GM18858 (cell line): ENCODE measurements around the gene AEN.

Source experiments
- ATAC-seq: cut with Tn5 transposase; IDR thresholded peaks from one replicate; pipeline ENCODE4 v1.9.1; 2021; ENCODE audit not compliant: unreplicated experiment

AEN gene

DNA sequence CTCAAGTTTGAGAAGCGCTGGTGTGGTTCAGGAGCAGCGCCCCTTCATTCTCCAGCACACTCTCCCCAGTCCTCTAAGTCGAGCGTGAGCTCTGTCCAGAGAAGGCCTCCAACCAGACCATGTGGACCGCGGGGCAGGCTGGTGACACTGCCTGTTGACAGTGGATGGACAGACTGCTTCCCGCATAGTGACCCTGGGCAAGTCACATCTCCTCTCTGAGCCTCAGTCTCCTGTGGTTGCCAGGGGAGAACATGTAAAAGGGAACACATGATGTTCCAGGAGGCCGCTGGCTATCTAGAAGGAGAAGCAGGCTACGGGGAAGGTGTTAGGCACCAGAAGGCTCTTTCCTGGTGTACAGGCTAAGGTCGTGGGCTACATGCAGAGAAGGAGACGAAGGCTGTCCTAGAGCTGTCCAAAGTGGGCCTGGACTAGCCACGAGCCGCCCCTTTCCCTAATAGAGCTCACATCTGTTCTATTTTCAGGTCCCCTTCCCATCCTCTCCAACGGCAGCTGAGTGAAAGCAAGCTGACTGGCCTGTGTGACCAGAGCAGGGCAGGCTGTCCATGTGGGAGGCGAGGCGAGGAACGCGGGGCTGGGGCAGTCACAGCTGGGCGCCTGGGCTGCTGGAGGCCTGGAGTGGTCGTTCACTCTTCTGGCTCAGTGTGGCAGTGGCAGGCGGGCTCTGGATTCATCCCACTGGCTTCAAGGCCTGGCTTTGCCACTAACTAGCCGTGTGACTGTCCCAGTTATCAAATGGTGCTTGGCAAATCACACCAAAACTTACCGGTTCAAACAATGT, 28.8 kb downstream of the AEN start:
- no peak for ATAC-seq

DNA sequence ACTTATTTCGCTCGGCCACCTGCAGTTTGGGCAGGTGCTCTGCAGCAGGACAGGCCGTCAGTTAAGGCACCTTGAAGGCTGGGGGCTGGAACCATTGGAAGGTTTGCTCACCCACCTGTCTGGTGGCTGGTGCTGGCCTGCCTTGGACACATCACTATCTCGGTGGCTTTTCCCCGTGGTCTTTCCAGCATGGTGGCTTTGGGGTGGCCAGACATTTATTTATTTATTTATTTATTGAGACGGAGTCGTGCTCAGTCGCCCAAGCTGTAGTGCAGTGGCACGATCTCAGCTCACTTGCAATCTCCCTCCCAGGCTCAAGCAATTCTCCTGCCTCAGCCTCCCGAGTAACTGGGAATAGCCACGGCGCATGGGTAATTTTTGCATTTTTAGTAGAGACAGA, 29.4 kb downstream of the AEN start:
- no peak for ATAC-seq

DNA sequence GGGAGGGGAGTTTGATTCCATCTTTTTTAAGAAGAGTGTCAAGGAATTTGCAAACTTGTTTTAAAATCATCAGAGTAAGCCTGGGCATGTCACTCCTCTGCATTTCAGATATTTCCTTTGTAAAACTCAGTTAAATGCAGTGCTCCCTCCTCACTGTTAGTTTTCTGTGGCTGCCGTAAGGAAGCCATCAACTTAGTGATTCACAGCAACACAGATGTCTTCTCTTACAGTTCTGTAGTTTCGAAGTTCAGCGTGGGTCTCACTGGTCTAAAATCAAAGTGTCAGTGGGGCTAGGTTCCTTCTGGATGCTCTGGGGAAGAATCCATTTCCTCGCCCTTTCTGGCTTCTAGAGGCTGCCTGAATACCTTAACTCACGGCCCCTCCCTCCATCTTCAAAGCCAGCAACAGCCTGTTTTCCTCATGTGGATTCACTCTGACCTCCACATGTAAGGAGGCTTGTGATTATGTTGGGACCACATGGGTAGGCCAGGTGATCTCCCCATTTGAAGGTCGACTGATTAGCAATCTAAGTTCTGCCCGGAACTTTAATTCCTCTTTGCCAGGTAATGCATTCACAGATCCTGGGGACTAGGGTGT, 30.1 kb downstream of the AEN start:
- ATAC-seq, result no peak

DNA sequence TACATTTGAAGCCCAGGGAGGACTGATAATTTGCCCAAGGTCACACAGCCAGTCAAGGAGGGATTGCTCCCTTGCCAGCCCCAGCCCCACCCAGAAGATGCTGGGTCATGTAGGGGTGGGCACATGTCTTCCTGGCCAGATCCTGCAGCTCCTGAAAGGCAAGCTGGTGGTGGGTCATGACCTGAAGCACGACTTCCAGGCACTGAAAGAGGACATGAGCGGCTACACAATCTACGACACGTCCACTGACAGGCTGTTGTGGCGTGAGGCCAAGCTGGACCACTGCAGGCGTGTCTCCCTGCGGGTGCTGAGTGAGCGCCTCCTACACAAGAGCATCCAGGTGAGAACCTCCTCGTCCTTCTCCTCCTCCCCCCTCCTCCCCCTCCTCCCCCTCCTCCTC, 30.8 kb downstream of the AEN start:
- ATAC-seq, result no peak

DNA sequence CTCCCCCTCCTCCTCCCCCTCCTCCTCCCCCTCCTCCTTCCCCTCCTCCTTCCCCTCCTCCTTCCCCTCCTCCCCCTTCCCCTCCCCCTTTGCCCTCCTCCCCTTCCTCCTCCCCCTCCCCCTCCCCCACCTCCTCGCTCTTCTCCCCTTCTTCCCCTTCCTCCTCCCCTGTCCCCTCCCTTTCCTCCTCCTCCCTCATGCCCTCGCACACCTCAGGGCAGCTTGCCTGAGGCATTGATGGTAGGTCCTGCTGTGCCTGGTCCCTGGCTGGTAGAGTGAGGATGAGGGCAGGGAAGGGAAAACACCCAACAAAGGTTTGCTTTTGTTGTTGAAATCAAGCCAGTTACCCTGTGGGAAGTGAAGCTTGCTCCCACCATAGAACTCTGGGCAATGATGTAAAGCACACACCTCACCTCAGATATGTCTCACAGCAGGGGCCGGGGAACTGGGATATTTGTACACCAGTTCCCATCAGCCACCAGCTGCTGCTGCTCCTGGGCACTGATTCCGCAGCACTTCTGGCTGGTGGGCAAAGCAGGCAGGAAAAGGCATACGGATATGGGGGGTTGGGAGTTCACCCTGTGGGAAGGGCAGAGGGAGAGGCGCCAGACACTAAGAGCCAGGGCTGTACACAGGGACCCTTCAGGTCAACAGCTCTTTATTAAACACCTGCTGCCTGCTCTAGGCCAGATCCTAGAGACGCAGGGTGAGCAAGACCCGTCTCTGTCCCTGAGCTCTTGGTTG, 31.5 kb downstream of the AEN start:
- ATAC-seq, result no peak

DNA sequence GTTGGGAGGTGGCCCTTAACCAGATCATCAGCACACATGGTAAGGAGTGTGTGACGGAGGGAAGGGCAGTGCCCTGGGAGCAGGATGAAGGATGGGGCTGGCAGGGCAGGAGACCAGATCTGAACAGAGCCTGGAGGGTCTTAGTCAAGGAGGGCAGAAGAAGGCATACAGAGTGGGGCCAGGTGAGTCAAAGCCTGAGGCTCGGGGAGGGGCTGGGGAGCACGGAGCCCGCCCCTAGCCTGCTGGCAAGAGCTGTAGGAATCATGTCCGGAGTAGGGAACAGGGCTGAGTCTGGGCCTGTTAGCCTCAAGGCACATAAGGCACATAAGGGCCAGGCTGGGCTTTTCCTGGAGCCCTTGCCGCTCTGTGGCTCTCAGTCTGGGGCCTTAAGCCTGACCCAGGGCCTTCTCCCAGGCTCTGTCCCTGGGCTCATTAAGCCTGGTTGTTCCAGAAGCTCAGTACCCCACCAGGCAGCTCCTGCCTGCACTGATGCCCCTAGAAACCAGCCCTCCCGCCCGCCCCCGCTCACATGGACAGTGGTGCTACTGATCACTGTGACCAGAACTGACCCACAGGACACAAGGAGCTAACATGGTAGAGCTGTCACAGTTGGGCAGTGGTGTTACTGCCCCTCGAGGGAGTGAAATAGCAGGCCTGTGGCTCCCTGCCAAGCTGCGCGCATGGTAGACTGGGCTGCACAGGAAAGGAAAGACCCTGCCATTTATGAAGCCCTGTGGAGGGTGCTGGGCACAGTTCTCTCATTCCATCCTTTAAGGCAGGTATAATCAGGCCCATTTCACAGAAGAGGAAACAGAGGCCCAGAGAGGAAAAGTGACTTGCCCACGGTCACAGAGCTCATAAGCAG, 32.3 kb downstream of the AEN start:
- no peak for ATAC-seq

DNA sequence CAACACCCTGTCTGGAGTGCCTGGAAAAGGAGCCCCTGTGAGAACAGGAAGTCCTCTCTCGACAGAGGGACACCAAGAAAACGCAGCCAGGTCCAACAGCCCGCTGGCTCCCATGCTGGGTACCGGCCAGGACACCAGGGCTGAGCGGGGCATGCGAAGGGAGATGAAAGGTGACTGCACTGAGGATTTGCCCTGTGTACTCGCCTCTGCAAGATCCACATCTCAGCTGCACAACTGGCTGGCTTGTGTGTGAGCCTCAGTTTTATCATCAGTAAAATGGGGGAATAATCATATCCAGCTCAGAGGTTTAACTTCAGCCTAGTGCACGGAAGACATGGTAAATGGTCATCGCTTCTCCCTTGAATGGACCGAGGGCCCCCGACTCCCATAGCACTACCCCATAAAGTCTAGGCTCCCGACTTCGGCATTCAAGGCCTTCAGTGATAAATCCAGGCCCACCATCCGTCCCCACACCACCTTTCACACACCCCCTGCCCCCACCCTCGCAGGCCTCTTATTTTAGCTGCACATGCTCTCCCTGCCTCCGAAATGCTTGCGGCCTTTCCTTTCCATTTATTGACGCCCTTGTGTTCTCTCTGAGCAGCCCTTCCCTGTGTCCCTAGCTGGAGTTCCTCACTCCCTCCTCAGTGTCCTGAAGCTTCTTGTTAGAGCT, 33.4 kb downstream of the AEN start:
- no peak for ATAC-seq

DNA sequence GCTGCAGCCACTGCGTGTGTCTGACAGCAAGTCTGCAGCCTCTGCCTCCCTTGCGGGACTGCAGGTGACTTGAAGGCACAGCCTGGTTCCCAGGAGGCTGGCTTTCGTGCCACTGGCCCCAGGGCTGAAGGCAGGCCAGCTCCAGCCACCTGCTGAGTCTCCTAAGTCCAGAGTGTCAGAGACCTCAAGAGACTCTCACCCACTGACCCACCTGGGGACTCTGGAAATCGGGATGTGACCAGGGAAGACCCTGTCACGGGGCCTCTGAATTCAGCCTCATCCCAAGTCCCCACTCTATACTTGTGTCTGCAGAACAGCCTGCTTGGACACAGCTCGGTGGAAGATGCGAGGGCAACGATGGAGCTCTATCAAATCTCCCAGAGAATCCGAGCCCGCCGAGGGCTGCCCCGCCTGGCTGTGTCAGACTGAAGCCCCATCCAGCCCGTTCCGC, 34.0 kb downstream of the AEN start:
- ATAC-seq, result no peak

DNA sequence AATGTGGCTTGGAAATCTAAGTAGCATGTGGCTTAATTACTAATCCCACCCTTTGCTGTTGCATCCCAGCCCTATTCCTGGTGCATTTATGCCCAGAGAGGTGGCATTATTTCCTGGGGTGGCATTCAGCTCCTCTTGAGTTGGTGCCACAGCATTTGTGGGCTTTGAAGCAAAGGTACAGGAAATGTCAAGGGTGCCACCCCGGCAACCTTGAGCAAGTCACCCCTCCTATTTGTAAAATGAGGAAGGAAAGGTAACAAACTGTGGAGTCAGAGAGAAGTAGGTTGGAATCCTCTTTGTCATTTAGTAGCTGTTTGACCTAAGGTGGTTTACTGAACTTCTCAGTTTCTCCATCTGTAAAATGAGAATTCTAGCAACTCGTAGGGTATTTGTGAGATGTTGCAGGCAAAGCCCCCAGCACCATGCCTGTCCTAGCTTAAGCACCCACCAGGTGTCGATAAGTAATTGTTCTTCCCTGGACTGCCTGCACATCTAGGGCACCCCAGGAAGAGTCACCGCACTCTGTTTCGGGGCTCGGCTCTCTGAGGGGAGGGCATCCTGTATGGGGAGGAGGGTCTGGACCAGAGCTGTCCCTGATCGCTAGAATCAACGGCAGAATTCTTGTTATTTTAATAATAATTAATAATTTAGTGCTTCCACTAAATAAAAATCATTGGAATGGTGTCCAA, 34.8 kb downstream of the AEN start:
- no peak for ATAC-seq

DNA sequence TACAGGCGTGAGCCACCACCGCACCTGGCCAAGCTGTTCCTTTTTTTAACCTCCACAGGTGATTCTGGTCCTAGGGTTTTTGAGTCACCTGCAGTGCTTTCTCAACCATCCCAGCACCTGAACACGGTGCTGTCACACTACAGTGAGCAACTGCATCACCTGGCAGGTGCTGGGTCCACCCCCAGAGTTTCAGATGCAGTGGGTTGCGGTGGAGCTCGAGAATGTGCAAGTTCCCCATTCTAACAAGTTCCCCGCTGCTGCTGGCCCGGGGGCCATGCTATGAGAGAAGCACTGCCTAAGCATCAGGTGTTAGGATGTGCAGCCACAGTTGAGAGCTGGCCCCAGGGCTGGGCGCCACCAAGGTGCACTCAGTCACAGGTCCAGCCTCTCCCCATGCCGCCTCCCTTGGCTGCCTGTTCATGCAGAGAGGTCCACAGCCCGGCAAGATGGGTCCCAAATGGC, 35.7 kb downstream of the AEN start:
- peak; percentile 86 for ATAC-seq

DNA sequence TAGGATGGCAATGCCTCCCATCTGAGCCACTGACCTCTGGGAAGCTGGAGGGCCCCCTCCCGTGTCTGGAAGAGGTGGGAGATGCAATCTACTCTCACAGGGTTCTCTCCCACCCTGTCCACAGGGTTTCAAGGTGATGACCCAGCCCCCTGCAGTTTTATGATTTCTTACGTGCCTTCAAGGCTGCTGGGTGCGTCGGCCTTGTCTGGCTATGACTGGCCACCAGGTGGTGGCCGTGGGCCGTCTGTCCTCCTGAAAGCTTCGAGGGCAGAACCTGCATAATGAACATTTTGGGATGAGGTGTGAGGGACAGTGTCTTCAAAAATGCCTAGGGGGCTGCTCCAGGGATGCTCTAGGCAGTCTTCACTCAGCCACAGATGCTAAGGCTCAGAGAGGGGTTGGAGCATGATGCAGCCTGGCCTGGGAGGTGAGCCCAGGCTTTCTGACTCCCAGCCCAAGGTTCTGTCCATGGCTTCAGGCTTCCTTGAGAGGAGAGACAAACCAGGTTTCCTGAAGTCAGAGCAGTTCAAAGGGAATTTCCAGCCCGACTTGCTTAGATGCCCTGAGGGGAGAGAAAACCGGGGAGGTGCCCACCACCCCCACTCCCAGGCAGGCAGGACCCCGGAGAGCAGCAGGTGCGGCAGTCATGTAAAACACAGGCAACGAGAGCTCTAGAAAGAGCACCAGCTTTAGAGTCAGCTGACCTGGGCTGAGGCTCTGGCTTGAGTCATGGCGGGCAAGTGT, 36.4 kb downstream of the AEN start:
- no peak for ATAC-seq

DNA sequence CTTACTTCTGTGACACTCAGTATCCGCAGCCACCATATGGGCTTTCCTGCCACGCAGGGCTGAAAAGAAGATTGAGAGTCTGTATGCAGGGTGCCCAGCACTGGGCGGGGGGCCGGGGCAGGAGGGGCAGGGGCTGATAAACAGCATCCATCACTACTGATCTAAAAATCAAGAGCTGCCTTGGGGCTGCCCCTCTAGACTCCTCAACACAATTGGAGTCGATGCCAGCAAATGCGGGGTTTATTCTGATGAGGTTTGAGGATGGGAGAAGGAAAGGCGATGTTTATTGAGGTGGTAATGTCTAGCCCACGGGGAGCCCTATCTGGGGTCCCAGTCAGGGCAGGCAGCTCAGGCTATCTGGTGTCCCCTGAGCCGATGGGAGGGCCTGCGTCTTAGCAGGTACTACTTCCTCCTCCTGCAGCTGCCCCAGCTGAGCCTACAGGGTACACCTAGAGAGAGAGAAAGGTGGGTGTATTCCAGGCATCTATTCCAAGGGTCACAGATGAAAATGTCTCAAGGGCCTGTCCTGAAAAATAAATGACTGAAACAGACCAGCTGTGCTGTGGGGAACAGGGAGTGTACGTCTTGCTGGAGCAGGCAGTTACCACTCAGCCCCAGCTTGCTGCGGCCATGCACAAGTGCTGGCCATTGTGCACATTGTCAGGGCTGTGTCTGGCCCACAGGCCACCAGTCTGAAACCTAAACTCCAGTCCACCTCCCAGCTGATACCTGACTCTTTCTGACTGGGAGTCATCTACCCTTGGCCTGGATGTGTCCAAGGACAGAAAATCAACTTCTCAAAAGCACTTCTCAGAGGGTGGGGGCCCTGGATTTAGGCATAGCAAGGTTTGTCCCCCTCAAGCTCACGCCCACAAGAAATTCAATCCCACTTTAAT, 37.2 kb downstream of the AEN start:
- no peak for ATAC-seq

DNA sequence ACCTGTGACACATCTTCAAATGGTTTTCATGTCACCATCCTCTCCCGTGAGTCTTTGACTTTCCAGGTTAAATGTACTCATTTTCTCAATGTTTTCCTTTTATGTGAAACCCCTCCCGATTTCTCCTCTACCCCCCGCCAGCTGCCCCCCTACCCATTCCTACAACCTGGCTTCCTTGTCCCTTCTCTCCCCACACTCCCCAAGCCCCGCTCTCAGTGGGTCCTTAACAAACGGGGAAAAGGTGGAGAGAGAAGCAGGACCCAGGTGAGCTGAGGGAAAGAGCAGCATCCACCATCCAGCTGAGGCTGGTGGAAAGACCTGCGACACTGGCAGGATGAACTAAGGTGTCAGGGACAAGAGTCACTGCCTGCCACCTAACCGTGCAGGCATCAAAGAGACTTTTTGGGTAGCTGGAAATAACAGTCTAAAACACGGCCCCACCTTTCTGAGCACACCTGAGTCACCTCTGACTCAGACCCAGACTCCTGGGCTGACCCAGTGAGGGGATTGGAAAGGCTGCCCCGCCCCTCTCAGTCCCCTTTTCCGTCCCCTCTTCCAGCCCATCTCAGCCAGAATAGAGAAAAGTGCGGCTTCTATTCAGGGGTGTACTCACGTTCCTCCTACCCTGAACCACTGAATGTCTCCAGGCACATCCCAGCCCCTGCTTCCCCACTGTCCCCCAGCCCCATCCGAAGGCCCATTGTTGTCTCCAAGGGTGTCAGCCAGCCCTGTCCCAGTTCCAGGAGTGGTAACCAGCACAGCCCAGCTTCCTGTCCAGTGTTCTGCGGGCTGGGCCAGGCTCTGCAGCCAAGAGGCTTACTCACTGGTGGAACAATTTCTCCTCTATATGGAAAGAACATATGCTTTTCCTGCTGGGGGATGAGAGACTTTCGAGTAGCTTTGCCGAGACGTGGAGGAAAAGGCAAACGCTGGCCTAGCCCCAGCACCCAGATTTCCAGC, 38.1 kb downstream of the AEN start:
- ATAC-seq, result no peak

DNA sequence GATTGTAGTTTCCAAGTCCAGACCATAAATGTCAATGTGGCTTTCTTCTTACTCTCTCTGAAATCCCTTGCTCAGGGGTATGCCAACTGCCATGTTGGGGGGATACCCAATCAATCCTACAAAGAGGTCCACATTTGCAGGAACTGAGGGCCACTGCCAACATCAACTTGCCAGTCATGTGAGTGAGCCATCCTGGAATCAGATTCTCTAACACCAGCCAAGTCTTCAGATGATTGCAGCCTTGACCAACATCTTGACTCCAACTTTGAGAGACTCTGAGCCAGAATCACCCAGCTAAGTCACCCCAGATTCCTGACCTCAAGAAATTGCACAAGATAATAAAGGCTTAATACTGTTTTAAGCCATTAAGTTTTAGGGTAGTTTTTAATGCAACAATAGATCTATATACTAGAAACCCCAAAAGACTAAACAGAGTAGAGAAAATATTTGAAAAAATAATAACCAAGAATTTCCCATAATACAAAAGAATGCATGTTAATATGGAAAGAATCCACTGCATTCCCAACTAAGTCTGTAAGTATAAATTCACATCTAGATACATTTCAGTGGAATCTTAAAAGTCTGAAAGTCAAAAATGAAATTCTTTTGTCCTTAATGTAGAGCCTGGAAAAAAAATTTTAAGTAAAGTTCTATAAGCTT, 40.0 kb downstream of the AEN start:
- ATAC-seq, result no peak

DNA sequence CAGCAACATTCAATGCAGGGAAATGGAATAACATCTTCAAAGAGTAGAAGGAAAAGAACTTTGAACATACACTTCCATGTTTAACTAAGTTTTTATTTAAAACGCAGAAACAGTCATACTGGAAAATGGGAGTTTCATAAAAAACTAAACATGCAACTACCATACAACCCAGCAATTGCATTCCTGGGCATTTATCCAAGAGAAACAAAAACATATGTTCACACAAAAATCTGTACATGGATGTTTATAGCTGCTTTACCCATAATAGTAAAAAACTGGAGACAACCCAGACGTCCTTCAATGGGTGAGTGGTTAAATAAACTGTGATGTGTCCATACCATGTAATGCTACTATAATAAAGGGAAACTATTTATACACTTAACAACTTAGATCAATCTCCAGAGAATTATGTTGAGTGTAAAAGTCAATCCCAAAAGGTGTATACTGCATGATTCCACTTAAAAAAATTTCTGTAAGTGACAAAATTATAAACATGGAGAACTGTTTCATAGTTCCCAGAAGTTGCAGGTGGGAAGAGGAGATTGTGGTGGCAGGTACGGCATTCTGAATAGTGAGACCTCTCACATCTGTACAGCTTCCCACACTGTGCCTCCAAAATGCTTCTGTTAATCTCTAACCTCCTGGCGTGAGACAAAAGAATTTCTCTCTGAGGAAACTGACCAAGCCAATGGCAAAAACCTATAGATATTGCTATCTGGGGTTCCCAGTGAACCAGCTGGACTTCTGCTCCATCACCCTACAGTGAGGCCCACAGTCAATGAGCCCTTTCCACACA, 40.8 kb downstream of the AEN start:
- ATAC-seq, result no peak

DNA sequence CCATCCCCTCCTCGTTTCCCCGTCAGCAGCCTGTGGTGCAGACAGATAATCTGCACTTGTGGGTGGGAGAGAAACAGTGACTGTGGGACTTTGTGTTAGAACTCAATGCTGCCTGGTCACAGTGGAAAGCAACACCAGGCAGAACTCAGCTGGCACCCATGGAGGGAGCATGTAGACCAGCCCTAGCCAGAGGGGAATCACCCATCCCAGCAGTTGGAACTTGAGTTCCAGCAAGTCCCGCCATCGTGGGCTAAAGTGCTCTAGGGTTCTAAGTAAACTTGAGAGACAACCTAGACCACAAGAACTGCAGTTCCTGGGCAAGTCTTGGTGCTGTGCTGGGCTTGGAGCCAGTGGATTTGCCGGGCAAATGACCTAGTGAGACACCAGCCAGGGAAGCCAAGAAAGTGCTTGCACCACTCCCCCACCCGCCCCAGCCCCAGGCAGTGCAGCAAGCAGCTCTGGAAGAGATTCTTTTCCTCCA, 42.0 kb downstream of the AEN start:
- ATAC-seq, result no peak
